ENCODE measurements around the gene ACKR1.

ACKR1 gene

GRCh38 chr1:159223004-159223403, 18.3 kb downstream of the ACKR1 start:
- DNase-seq: no peak

- no peak for DNase-seq
Measured at GRCh38 chr1:159228554-159228953, 23.9 kb downstream of the ACKR1 start.

GRCh38 chr1:159229260-159229885, 24.7 kb downstream of the ACKR1 start:
- no peak for DNase-seq

- no peak for DNase-seq
Measured at GRCh38 chr1:159229896-159230295, 25.2 kb downstream of the ACKR1 start.

- no peak for DNase-seq
Measured at GRCh38 chr1:159239551-159240220, 35.0 kb downstream of the ACKR1 start.

GRCh38 chr1:159247266-159247665, 42.6 kb downstream of the ACKR1 start:
- DNase-seq: no peak

GRCh38 chr1:159248311-159248710, 43.6 kb downstream of the ACKR1 start:
- DNase-seq: no peak

GRCh38 chr1:159250638-159251216, 46.1 kb downstream of the ACKR1 start:
- DNase-seq: no peak

All from NCI-H2029 treated with DMSO at 0.1 percent for 48 hours (cell line).